CD4-positive, CD25-positive, alpha-beta regulatory T cell (primary cell): ENCODE results near the gene OR2AJ1. TPM values are rescaled to one million over a fixed set of nuclear protein-coding genes. Genes with fewer than 3 reads are reported as not detected.
A peak's percentile ranks its signal among the peaks of the same experiment; 100 is the strongest.

Experiments
- ATAC-seq, 2 donors: fragments of 150-1000 bp; cut with Tn5 transposase; one replicate each; pipeline ENCODE4 v1.10.0; 2021; ENCODE audit warnings: low read depth in 2 of 2, moderate number of reproducible peaks in 2 of 2, moderate library complexity in 1 of 2
- DNase-seq, 3 donors: peaks; one replicate each; pipeline versions ENCODE4 v3.0.0 to v3.0.0-alpha.2; 2012 to 2022; ENCODE audit warnings: mixed read lengths in 1 of 3
- H3K27ac ChIP-seq: one replicate; pipeline ENCODE4 v1.7.0; 2013; ENCODE audit warnings: mild to moderate bottlenecking, low read length; ENCODE audit not compliant: insufficient read depth, poor library complexity, severe bottlenecking
- H3K27me3 ChIP-seq: one replicate; pipeline ENCODE4 v1.7.0; 2013; ENCODE audit warnings: low read length; ENCODE audit not compliant: control insufficient read depth, insufficient read depth
- H3K36me3 ChIP-seq: one replicate; pipeline ENCODE4 v1.7.0; 2013; ENCODE audit warnings: mild to moderate bottlenecking, low read length, moderate library complexity; ENCODE audit not compliant: control insufficient read depth, insufficient read depth
- H3K4me1 ChIP-seq: 2 replicates; pipeline ENCODE4 v1.7.0; 2013; ENCODE audit warnings: mild to moderate bottlenecking, low read length; ENCODE audit not compliant: insufficient read depth, control insufficient read depth, poor library complexity, severe bottlenecking
- H3K4me3 ChIP-seq: one replicate; pipeline ENCODE4 v1.7.0; 2013; ENCODE audit warnings: low read depth, mild to moderate bottlenecking, low read length, moderate library complexity
- H3K9me3 ChIP-seq, 2 experiments: 1 replicate in 1 of 2; 2 replicates in 1 of 2; pipeline ENCODE4 v1.7.0; 2013; ENCODE audit warnings: low read length in 2 of 2, mild to moderate bottlenecking in 1 of 2, moderate library complexity in 1 of 2; ENCODE audit not compliant: control insufficient read depth in 2 of 2
- H3K27ac Mint-ChIP-seq, 3 donors: one replicate each; pipeline ENCODE4 v1.8.0; 2020 to 2022; ENCODE audit warnings: mild to moderate bottlenecking in 3 of 3, mixed read lengths in 3 of 3, moderate library complexity in 2 of 3
- H3K27me3 Mint-ChIP-seq: one replicate; pipeline ENCODE4 v1.8.0; 2022; ENCODE audit warnings: mild to moderate bottlenecking, mixed read lengths
- H3K36me3 Mint-ChIP-seq: one replicate; pipeline ENCODE4 v1.8.0; 2020; ENCODE audit warnings: mixed read lengths
- H3K4me1 Mint-ChIP-seq, 4 donors: one replicate each; pipeline ENCODE4 v1.8.0; 2020 to 2022; ENCODE audit warnings: mixed read lengths in 4 of 4, mild to moderate bottlenecking in 1 of 4
- H3K4me3 Mint-ChIP-seq, 4 donors: one replicate each; pipeline ENCODE4 v1.8.0; 2020 to 2022; ENCODE audit warnings: mild to moderate bottlenecking in 4 of 4, mixed read lengths in 4 of 4, moderate library complexity in 3 of 4
- H3K9me3 Mint-ChIP-seq, 7 donors: one replicate each; pipeline ENCODE4 v1.8.0; 2020 to 2022; ENCODE audit warnings: mixed read lengths in 7 of 7, mild to moderate bottlenecking in 3 of 7, moderate library complexity in 2 of 7
- polyA plus RNA-seq, 4 donors: library from polyadenylated mRNA; unstranded; fragments of 300-500 nt; fragmentation: Illumina TruSeq; gene quantifications; one replicate each; pipeline ENCODE4 v1.2.3, GENCODE V29; 2021
- total RNA-seq: library from RNA; stranded (reverse); gene quantifications from one replicate; pipeline ENCODE4 v1.2.3, GENCODE V29; 2022

The OR2AJ1 gene
- total and polyA plus RNA-seq, 5 donors from 2014 or later = not detected

- no peak for ATAC-seq
- Histone ChIP-seq H3K4me3 (peak overlapping the region; percentile 84), H3K36me3 (no peaks in the 10 kb centered on the region), H3K4me1 (no peaks in the 10 kb centered on the region), H3K27ac (no peak overlapping the region), H3K9me3 (peaks cover 0 to 3% of the 10 kb centered on the region in 2 experiments), H3K27me3 (no peaks in the 10 kb centered on the region)
- Mint-ChIP-seq H3K4me3 (peak overlapping the region; percentile 45 to 89 (median 76)), H3K36me3 (no peaks in the 10 kb centered on the region), H3K4me1 (peaks cover 4 to 26% (median 7%) of the 10 kb centered on the region in 4 donors), H3K9me3 (peaks cover 2 to 15% (median 5%) of the 10 kb centered on the region in 7 donors), H3K27ac (peak overlapping the region; percentile 78 to 92 (median 86)), H3K27me3 (no peaks in the 10 kb centered on the region)
- DNase-seq = no peak
Measured at GRCh38 chr1:247905910-247906503, 18.7 kb upstream of the OR2AJ1 start.

- peak in 1 of 3 donors; percentile 35 for DNase-seq
- Histone ChIP-seq H3K36me3 (no peaks in the 10 kb centered on the region), H3K27me3 (no peaks in the 10 kb centered on the region), H3K4me1 (no peaks in the 10 kb centered on the region), H3K27ac (no peak overlapping the region), H3K9me3 (peaks cover 0 to 3% of the 10 kb centered on the region in 2 experiments), H3K4me3 (peak overlapping the region; percentile 84)
- peak overlapping the region; percentile 45 to 89 (median 76) for H3K4me3 Mint-ChIP-seq
- H3K27ac Mint-ChIP-seq = peak overlapping the region; percentile 78 to 92 (median 86)
- ATAC-seq = peak in 1 of 2 donors; percentile 43
- H3K36me3 Mint-ChIP-seq = no peaks in the 10 kb centered on the region
- peaks cover 2 to 15% (median 5%) of the 10 kb centered on the region in 7 donors for H3K9me3 Mint-ChIP-seq
- no peaks in the 10 kb centered on the region for H3K27me3 Mint-ChIP-seq
- peaks cover 4 to 26% (median 7%) of the 10 kb centered on the region in 4 donors for H3K4me1 Mint-ChIP-seq
Measured at GRCh38 chr1:247906504-247907047, 18.1 kb upstream of the OR2AJ1 start.

GRCh38 chr1:247908766-247909165, 15.9 kb upstream of the OR2AJ1 start:
- no peaks in the 10 kb centered on the region for H3K27me3 Mint-ChIP-seq
- ATAC-seq (no peak), DNase-seq (no peak)
- Histone ChIP-seq H3K4me3 (no peak overlapping the region), H3K9me3 (peaks cover 0 to 3% of the 10 kb centered on the region in 2 experiments), H3K4me1 (no peaks in the 10 kb centered on the region), H3K27me3 (no peaks in the 10 kb centered on the region), H3K27ac (no peak overlapping the region), H3K36me3 (no peaks in the 10 kb centered on the region)
- peaks cover 0 to 11% (median 2%) of the 10 kb centered on the region in 7 donors for H3K9me3 Mint-ChIP-seq
- peaks cover 4 to 26% (median 7%) of the 10 kb centered on the region in 4 donors for H3K4me1 Mint-ChIP-seq
- no peak overlapping the region for H3K4me3 Mint-ChIP-seq
- H3K36me3 Mint-ChIP-seq = no peaks in the 10 kb centered on the region
- no peak overlapping the region for H3K27ac Mint-ChIP-seq

DNA sequence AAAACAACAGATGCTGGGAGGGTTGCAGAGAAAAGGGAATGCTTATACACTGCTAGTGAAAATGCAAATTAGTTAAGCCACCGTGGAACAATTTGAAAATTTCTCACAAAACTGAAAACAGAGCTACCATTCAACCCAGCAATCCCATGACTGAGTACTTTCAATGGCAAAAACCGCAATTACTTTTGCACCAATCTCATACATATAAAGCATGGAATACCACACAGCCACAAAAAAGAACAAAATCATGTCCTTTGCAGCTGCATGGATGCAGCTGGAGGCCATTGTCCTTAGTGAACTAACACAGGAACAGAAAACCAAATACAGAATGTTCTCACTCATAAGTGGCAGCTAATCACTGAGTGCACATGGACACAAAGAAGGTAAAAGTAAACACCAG, 10.9 kb upstream of the OR2AJ1 start:
- Histone ChIP-seq H3K9me3 (no peaks in the 10 kb centered on the region), H3K4me1 (no peaks in the 10 kb centered on the region), H3K27me3 (no peaks in the 10 kb centered on the region), H3K27ac (no peak overlapping the region), H3K4me3 (no peak overlapping the region), H3K36me3 (no peaks in the 10 kb centered on the region)
- H3K36me3 Mint-ChIP-seq = no peaks in the 10 kb centered on the region
- peaks cover 0 to 2% (median 0%) of the 10 kb centered on the region in 7 donors for H3K9me3 Mint-ChIP-seq
- no peak for ATAC-seq
- H3K27me3 Mint-ChIP-seq = peaks cover 4% of the 10 kb centered on the region
- H3K27ac Mint-ChIP-seq = no peak overlapping the region
- no peak overlapping the region for H3K4me3 Mint-ChIP-seq
- H3K4me1 Mint-ChIP-seq = no peaks in the 10 kb centered on the region
- DNase-seq = no peak

DNA sequence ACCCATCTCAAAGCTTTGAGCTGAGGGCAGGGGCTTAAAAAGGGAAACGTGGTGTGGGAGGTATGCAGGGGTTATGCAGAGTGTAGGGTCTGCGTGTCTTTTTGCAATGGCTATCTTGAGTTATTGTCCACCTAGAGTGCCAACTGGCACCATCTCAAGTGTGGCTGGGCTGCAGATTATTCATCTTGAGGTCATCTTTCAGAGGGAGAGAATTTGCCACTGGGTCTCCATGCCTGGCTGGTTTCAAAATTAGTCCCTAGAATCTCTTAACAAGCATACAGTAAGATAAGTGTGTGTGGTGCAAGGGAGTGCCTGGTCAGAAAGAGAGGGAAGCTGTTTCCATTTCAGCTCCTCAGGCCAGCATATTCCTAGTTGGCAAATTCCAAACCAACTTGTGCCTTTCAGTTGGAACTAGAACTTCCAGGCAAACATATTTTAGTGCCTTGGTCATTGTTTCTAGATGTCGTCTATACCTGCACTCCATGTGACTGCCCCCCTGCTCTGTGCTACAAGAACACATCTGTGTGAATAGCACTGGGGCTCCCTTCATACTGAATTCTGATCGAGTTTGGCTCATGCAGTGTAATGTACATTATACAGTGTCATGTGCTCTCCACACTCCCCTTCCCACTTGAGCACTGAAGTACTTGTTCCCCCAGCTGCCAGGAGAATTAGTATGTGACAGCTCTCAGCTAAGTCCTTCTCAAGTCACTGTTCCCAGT, 9.6 kb upstream of the OR2AJ1 start:
- no peak overlapping the region for H3K4me3 ChIP-seq
- Mint-ChIP-seq H3K9me3 (peaks cover 0 to 2% (median 0%) of the 10 kb centered on the region in 7 donors), H3K4me3 (no peak overlapping the region), H3K27me3 (peaks cover 4% of the 10 kb centered on the region), H3K36me3 (no peaks in the 10 kb centered on the region), H3K4me1 (no peaks in the 10 kb centered on the region), H3K27ac (no peak overlapping the region)
- H3K4me1 ChIP-seq = no peaks in the 10 kb centered on the region
- H3K9me3 ChIP-seq = no peaks in the 10 kb centered on the region
- H3K27me3 ChIP-seq = no peaks in the 10 kb centered on the region
- no peak for ATAC-seq
- no peak for DNase-seq
- H3K36me3 ChIP-seq = no peaks in the 10 kb centered on the region
- no peak overlapping the region for H3K27ac ChIP-seq

GRCh38 chr1:247919952-247920351, 4.7 kb upstream of the OR2AJ1 start, which contains the start of gene OR2T8:
OR2T8 (plus strand) TSS chr1:247920252; CDS start chr1:247921018, 766 bp downstream.
- no peaks in the 10 kb centered on the region for H3K36me3 Mint-ChIP-seq
- Histone ChIP-seq H3K27ac (no peak within 1 kb of the TSS), H3K27me3 (no peaks in the 10 kb centered on the region), H3K4me1 (no peaks in the 10 kb centered on the region), H3K4me3 (no peak within 1 kb of the TSS), H3K9me3 (no peaks in the 10 kb centered on the region), H3K36me3 (no peaks in the 10 kb centered on the region)
- no peak for DNase-seq
- peaks cover 0 to 1% (median 0%) of the 10 kb centered on the region in 7 donors for H3K9me3 Mint-ChIP-seq
- H3K4me3 Mint-ChIP-seq = no peak within 1 kb of the TSS
- no peaks in the 10 kb centered on the region for H3K4me1 Mint-ChIP-seq
- H3K27ac Mint-ChIP-seq = no peak within 1 kb of the TSS
- no peak for ATAC-seq
- no peaks in the 10 kb centered on the region for H3K27me3 Mint-ChIP-seq

DNA sequence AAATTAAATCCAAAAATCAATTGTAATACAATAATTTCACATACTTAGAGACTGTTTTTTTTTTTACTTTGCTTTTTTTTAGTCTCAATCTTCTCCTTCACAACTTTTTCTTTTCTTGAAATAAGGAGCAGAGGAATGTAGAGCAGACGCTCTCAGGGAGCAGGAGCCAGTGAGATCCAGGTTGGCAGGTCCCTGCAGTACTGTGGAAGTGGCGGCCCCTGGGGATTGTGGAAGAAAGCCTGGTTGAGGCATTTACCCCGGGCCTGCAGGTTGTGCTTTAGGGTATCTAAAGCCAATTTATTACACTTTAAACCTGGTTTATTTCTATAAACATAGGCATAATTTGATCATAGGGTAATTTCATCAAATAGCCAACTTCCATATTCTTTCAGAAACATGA, 748 bp upstream of the OR2AJ1 start:
- Mint-ChIP-seq H3K27ac (no peak overlapping the region), H3K36me3 (no peaks in the 10 kb centered on the region), H3K4me1 (no peaks in the 10 kb centered on the region), H3K4me3 (no peak overlapping the region), H3K9me3 (peaks cover 0 to 4% (median 0%) of the 10 kb centered on the region in 7 donors), H3K27me3 (no peaks in the 10 kb centered on the region)
- DNase-seq = no peak
- H3K4me3 ChIP-seq = no peak overlapping the region
- H3K36me3 ChIP-seq = no peaks in the 10 kb centered on the region
- no peaks in the 10 kb centered on the region for H3K9me3 ChIP-seq
- H3K4me1 ChIP-seq = no peaks in the 10 kb centered on the region
- H3K27me3 ChIP-seq = no peaks in the 10 kb centered on the region
- no peak for ATAC-seq
- no peak overlapping the region for H3K27ac ChIP-seq
